Measurements from ENCODE around the gene FAM163B. TPM values are rescaled to one million over a fixed set of nuclear protein-coding genes. Genes with fewer than 3 reads are reported as not detected.

Gene FAM163B
- total RNA-seq, 1 donor from 2014 or later: 6.3 TPM

- DNase-seq (ENCODE audit: low spot score): no peak
These were observed 7.6 kb upstream of the FAM163B start for GRCh38 chr9:133616643-133617405.

DNA sequence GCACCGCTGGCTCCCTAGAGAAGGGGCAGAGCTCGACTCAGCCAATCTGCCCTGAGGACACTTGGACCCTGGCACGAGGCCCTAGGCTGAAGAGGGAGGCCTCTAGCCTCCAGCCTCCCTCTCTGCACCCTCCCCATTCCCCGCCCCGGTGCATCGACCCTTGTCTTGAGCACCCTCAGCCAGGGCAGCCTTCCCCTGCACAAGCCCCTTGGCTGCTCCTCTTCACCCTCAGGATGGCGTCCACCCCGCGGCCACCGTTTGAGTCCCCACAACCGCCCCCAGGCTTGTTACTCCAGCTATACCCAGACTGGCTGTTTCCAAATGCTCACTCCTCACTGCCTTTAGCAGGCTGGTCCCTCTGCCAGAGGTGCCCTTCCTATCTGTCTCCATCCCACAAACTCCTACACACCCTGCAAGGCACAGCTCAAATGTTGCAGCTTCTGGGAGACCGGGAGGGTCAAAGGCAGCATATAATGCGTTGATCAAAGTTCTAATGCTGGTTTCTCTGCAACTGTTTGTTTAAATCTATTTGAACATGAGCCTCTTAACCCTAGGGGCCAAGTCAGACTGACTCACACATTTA, 6.5 kb upstream of the FAM163B start:
- DNase-seq (ENCODE audit: low spot score): no peak

DNA sequence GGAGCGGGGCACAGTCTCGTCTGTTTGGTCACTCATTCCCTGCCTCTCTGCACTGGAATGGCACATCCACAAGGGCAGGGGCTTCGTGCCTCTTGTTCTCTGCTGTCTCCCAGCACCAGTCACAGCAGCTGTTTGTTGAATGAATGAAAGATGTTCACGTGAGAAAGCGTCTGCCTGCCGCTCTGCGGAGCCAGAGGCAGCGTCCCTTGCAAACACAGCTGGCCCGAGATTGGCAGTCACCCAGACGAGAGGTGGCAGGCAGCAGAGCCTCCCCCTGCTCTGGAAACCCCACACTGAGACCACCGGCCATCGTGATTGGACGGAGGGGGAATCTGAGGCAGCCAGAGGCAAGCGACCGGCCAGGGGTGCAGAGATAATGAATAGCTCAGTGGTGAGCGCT, 6.0 kb upstream of the FAM163B start:
- DNase-seq (ENCODE audit: low spot score): no peak

DNA sequence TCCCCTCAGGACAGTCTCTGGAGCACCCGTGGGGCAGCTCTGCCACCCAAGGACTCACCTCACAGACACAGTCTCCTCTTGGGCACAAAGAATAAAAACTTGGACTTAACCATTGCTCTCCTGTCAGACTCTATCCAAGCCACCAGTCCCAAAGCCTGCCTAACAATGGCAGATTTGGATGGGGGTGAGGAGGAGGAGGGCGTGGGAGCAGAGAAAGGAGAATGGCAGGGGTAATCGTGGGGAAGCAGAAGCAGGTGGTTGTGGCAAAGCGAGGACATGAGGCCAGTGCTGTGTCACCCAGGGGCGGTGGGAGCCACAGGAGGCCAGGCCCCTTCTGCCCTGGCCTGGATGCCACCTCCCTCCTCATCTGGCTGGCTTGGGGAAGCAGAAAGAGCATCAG, 5.5 kb upstream of the FAM163B start:
- no peak for DNase-seq (ENCODE audit: low spot score)

- no peak for DNase-seq (ENCODE audit: low spot score)
These were observed 4.9 kb upstream of the FAM163B start for GRCh38 chr9:133614056-133614455.

DNA sequence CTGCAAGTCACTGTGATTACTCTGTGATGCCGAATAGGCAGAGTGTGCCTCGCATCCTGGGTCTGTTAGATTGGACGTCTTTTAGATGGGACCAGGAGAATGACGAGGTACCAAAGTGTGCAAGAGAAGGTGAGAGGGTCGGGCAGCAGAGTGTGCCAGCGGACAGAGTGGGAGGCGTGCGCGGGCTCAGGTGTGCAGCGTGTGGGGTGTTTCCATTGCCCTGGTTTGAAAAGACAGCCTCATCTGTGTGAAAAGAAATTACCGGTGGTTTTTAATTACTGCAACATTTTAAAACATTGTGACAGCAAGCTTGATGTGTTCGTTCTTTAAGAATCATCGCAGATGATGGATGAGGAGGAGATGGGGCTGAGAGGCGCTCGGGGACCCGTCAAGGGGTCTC, 4.2 kb upstream of the FAM163B start:
- DNase-seq (ENCODE audit: low spot score): no peak

DNA sequence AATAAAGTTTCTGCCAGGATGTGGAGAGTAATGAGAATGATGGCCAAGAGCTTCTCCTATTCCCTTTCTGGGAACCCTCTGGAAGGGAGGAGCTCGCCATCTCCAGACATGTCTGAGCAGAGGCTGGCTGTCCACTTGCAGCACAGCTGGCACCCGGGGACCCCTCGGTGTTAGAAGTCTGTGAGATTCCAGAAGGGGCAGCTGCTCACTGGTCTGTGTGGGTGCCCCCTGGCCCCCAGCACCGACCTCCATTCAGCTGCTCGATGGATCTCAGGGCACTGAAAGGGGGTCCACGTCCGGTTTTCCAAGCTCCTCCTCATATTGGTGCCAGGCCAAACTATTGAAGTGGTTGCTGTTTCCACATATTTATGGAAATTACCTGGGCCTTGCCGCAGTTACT, 3.6 kb upstream of the FAM163B start:
- DNase-seq (ENCODE audit: low spot score): no peak

DNA sequence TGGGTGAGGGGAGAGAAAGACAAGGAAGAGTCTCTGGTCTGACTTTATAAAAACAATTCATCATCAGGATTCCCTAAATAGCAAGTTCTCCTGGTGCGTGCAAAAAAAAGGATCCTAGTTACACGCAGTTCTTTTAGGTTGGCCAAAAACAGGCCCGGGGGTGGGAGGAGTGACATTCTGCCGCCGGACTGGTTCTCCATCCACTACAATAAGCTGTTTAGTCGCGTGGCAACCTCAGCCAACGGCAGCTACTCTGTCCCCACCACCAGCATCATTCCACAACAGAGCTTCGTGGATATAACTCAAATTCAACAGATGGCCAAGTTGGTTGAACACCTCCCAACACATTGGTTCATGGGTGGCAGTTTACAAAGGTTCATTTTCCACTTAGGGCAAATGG, 2.9 kb upstream of the FAM163B start:
- no peak for DNase-seq (ENCODE audit: low spot score)

DNA sequence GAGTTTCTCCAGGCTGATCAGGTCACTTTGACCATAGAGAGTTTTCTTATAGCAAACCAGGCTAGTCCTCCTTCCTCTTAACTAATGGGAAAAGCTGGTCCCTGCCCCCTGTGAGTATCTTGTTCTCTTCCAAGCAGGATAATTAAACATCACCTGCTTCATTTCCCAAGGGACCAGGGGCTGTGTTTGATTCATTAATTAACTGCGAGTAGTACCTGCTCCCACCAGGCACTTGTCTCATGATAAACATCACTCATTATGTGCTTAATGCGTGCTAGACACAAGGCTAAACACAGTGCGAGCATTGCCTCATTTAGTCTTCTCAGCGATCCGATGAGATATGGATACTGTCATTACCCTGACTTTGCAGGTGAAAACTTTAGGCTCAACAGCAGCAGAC, 1.7 kb upstream of the FAM163B start:
- no peak for DNase-seq (ENCODE audit: low spot score)

DNA sequence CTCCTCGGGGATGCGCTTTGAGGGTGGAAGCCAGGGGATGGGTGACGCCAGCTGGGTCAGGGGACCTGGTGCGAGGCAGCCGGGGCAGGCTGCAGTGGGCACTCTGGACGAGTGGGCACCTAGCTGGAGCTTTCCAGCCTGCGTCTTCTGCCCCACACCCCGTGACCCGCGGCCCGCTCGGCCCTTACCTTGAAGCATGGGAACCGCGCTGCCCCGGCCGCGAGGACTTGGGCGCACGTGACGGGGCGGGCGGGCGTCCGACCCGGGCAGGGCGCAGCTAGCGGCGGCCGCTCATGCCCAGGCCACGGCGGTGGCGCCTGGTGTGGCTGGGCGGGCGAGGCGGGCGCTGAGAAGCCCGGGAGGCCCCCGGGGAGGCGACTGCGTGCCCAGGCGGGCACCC, 300 bp downstream of the FAM163B start:
- no peak for DNase-seq (ENCODE audit: low spot score)

DNA sequence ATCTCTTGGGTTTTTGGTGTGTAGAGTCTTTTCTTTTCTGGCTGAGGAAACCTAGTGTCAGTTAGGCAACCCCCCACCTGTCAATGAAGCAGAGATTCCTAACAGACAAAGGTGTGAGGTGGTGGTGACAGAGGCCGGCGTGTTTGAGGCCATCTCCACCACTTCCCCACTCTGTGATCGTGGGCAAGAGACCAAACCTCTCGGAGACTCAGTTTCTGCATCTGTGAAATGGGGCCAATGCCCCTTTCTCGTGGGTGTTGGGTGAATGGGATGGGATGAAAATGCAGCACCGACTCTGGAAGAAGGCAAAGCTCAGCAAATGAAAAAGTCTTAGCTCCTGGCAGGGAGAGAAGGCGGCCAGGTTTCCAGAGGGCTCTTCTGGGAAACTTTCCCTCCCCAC, 807 bp downstream of the FAM163B start:
- no peak for DNase-seq (ENCODE audit: low spot score)

GRCh38 chr9:133607976-133608375, 1.2 kb downstream of the FAM163B start:
- DNase-seq (ENCODE audit: low spot score): no peak

GRCh38 chr9:133607381-133607780, 1.8 kb downstream of the FAM163B start:
- DNase-seq (ENCODE audit: low spot score): no peak

- DNase-seq (ENCODE audit: low spot score): no peak
These were observed 2.5 kb downstream of the FAM163B start for GRCh38 chr9:133606708-133607025.

- peak; percentile 19 for DNase-seq (ENCODE audit: low spot score)
These were observed 3.1 kb downstream of the FAM163B start for GRCh38 chr9:133605856-133606707.

- no peak for DNase-seq (ENCODE audit: low spot score)
These were observed 3.7 kb downstream of the FAM163B start for GRCh38 chr9:133605446-133605845.

- no peak for DNase-seq (ENCODE audit: low spot score)
These were observed 4.3 kb downstream of the FAM163B start for GRCh38 chr9:133604856-133605255.

- no peak for DNase-seq (ENCODE audit: low spot score)
These were observed 5.0 kb downstream of the FAM163B start for GRCh38 chr9:133604214-133604613.

DNA sequence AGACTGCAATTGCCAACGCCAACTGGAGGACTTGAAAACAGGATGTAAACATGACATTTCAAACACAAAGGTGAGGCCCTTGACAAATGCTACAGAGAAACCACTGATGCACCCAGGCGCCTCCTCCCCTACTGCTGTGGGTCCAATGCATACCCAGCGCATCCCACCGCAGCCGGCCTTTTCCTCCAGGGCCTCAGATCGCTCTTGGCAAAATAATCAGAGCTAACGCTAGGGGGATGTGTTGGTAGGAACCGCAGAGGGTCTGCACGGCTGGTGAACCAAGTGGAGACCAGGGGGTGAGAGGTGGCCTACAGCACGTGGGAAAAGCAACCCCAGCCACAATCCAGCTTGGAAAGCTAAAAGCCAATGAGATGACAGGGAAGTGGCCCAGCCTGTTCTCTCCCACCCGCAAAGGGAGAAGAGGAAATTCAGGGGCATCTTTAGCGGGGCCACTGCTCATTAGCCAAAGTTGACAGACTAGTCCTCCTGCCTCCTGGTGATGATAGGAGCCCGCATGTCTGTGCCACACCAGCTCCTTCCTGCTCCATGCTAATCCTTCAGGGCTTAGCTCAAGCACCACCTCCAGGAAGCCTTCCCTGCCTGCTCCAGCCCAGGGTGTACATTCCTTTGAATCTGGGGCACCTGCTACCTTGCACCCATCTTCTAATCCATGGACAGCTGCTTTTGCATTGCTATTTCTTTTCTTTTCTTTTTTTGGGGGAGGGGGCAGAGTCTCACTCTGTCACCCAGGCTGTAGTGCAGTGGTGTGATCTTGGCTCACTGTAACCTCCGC, 5.9 kb downstream of the FAM163B start:
- no peak for DNase-seq (ENCODE audit: low spot score)

DNA sequence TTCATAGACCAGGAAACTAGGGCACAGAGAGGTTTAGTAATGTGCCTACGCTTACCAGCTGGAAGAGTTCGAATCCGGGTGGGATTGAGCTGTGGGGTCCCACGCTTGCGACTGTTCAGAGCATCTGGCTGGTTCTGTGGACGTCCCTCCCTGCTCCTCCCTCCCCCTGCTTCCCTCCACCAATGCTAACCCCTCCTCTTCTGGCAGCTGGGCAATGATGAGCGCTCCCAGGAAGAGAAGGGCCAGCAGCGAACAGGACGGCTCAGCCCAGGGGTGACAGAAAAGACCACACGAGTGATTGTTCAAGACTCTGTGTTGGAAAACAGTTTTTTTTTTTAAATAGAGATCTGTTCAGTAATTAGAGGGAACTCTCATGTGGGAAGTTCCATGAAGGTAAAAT, 6.9 kb downstream of the FAM163B start:
- no peak for DNase-seq (ENCODE audit: low spot score)

GRCh38 chr9:133601746-133602145, 7.4 kb downstream of the FAM163B start:
- DNase-seq (ENCODE audit: low spot score): no peak

DNA sequence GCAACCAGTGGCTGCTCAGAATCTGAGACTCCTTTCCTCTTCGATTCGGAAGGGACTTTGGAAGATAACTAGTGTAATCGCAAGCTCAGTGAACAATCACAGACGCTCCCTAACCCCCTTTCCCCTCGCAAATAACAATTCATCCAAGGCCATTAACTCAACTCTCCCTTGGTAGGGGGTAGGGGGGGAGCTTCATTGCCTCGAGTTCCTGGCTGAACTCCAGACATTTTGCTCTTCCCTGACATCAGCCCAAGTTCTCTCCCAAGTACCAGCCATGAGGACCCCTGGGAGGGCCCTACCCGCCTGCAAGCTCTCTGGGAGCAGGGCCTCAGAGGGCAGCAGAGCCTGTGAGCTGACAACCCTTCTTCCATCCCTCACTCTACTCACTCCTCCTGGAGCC, 8.4 kb downstream of the FAM163B start:
- no peak for DNase-seq (ENCODE audit: low spot score)

All from umbilical cord (tissue), 2 donors.